Dermis microvascular lymphatic vessel endothelial cell (primary cell): Measurements from ENCODE around the gene BSND. TPM values are rescaled to one million over a fixed set of nuclear protein-coding genes. Genes with fewer than 3 reads are reported as not detected.

Source experiments
- DNase-seq, 2 donors: peaks; one replicate each; pipeline versions ENCODE4 v3.0.0 to v3.0.0-alpha.2; 2010; ENCODE audit warnings: low read depth in 2 of 2
- total RNA-seq: library from RNA; depleted of rRNA; stranded (reverse); fragments of >200 nt; gene quantifications from 2 replicates; pipeline ENCODE4 v1.2.1, GENCODE V29; 2014

Gene BSND
- total RNA-seq, 1 donor from 2014 or later, result not detected

GRCh38 chr1:54975356-54976108, 23.2 kb upstream of the BSND start:
- no peak for DNase-seq

GRCh38 chr1:54976747-54977146, 22.0 kb upstream of the BSND start:
- no peak for DNase-seq

- DNase-seq, result no peak
Observed at GRCh38 chr1:54977533-54978297, 21.0 kb upstream of the BSND start.

- no peak for DNase-seq
Observed at GRCh38 chr1:54978528-54979326, 20.0 kb upstream of the BSND start.

- no peak for DNase-seq
Observed at GRCh38 chr1:54979327-54979891, 19.3 kb upstream of the BSND start.

GRCh38 chr1:54980046-54980527, 18.6 kb upstream of the BSND start:
- DNase-seq, result no peak

GRCh38 chr1:54980528-54981241, 18.0 kb upstream of the BSND start, which contains the start of gene TMEM61:
TMEM61 (plus strand) TSS chr1:54980628; CDS start chr1:54981066, 438 bp downstream.
- peak in 1 of 2 donors; percentile 13 for DNase-seq

- no peak for DNase-seq
Observed at GRCh38 chr1:54981466-54981865, 17.3 kb upstream of the BSND start.

GRCh38 chr1:54982739-54983138, 16.0 kb upstream of the BSND start:
- no peak for DNase-seq

- no peak for DNase-seq
Observed at GRCh38 chr1:54984131-54984842, 14.4 kb upstream of the BSND start.

GRCh38 chr1:54985556-54985955, 13.2 kb upstream of the BSND start:
- DNase-seq, result no peak

GRCh38 chr1:54986025-54986424, 12.7 kb upstream of the BSND start:
- DNase-seq, result no peak

- no peak for DNase-seq
Observed at GRCh38 chr1:54986533-54986932, 12.2 kb upstream of the BSND start.

- no peak for DNase-seq
Observed at GRCh38 chr1:54987427-54987826, 11.3 kb upstream of the BSND start.

- no peak for DNase-seq
Observed at GRCh38 chr1:54987919-54988705, 10.6 kb upstream of the BSND start.

- DNase-seq, result no peak
Observed at GRCh38 chr1:54988975-54989374, 9.8 kb upstream of the BSND start.

GRCh38 chr1:54989473-54989872, 9.3 kb upstream of the BSND start:
- no peak for DNase-seq

- no peak for DNase-seq
Observed at GRCh38 chr1:54989968-54990810, 8.5 kb upstream of the BSND start.
